ENCODE measurements around the gene BSPRY.
A peak's percentile ranks its signal among the peaks of the same experiment; 100 is the strongest.

The BSPRY gene

DNA sequence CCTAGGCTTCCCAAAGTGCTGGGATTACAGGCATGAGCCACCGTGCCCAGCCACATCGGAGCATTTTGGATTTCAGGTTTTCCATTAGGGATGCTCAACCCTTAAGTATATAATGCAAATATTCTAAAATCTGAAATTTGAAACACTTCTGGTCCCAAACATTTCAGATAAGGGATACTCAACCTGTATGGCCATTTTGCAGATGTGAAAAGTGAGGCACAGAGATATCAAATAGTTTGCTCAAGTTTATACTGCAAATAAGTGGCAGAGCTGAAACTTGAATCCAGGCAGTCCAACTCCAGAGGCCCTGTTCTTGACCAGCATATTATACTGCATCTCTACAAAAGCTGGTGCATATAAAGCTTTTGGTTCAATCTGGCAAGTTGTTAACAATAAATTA lies 11.6 kb upstream of the BSPRY start:
- H3K27me3 ChIP-seq (ENCODE audit: control insufficient read depth in 5 of 5, insufficient read depth in 4 of 5, low read length in 5 of 5) = no peaks in the 10 kb centered on the region
- no peak overlapping the region for H3K9ac ChIP-seq (ENCODE audit: low read length in 5 of 5)
- no peak overlapping the region for H3K27ac ChIP-seq (ENCODE audit: low read depth, low read length)
- no peak overlapping the region for H3K4me3 ChIP-seq (ENCODE audit: low read depth in 1 of 5, low read length in 5 of 5)
- no peaks in the 10 kb centered on the region for H3K9me3 ChIP-seq (ENCODE audit: control insufficient read depth in 5 of 5, low read length in 5 of 5)
- no peaks in the 10 kb centered on the region for H3K36me3 ChIP-seq (ENCODE audit: control insufficient read depth in 5 of 5, insufficient read depth in 5 of 5, low read length in 5 of 5)
- peaks cover 2 to 17% (median 13%) of the 10 kb centered on the region in 5 donors for H3K4me1 ChIP-seq (ENCODE audit: control insufficient read depth in 5 of 5, insufficient read depth in 5 of 5, low read length in 5 of 5)

DNA sequence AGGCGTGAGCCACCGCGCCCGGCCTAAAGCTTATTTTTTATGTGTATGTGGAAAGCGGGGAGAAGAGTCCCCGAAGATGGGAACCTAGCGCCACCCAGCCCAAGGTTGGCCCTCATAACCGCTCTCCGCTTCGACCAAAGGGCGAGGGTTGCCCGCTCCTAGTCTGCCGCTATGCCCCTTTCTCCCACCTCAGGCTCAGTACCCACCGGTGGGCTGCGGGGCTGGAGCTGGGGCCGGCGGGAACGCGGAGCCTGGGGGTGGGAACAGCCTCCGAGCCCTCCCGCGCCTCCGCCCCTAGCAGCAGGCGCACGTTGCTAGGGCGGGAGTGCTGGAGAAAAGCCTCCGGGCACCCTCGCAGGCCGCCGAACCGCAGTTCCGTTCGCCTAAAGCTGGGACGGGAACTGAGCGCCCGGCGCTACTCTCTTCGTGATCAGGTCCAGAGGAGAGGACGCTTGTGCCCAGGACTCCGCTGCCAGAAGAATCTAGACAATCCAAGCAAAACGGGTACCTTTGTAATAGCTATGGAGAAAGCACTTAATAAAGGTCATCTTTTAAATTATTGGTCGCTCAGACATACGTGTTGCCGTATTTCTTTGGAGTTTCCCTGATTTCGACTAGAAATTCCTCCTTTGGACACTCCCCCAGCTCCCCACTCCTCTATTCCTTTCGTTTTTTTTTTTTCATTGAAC lies 9.2 kb upstream of the BSPRY start, which contains the start of gene WDR31:
Gene WDR31 (minus strand): TSS at position 265 of the 689 bp plus-strand sequence. CDS start 8,253 bp downstream, outside the sequence.
- no peaks in the 10 kb centered on the region for H3K36me3 ChIP-seq (ENCODE audit: control insufficient read depth in 5 of 5, insufficient read depth in 5 of 5, low read length in 5 of 5)
- H3K9ac ChIP-seq (ENCODE audit: low read length in 5 of 5) = peak within 1 kb of the TSS; percentile 72 to 86 (median 76)
- peaks cover 5 to 26% (median 15%) of the 10 kb centered on the region in 5 donors for H3K4me1 ChIP-seq (ENCODE audit: control insufficient read depth in 5 of 5, insufficient read depth in 5 of 5, low read length in 5 of 5)
- peak within 1 kb of the TSS; percentile 52 for H3K27ac ChIP-seq (ENCODE audit: low read depth, low read length)
- no peaks in the 10 kb centered on the region for H3K9me3 ChIP-seq (ENCODE audit: control insufficient read depth in 5 of 5, low read length in 5 of 5)
- no peaks in the 10 kb centered on the region for H3K27me3 ChIP-seq (ENCODE audit: control insufficient read depth in 5 of 5, insufficient read depth in 4 of 5, low read length in 5 of 5)
- peak within 1 kb of the TSS; percentile 82 to 94 (median 90) for H3K4me3 ChIP-seq (ENCODE audit: low read depth in 1 of 5, low read length in 5 of 5)

DNA sequence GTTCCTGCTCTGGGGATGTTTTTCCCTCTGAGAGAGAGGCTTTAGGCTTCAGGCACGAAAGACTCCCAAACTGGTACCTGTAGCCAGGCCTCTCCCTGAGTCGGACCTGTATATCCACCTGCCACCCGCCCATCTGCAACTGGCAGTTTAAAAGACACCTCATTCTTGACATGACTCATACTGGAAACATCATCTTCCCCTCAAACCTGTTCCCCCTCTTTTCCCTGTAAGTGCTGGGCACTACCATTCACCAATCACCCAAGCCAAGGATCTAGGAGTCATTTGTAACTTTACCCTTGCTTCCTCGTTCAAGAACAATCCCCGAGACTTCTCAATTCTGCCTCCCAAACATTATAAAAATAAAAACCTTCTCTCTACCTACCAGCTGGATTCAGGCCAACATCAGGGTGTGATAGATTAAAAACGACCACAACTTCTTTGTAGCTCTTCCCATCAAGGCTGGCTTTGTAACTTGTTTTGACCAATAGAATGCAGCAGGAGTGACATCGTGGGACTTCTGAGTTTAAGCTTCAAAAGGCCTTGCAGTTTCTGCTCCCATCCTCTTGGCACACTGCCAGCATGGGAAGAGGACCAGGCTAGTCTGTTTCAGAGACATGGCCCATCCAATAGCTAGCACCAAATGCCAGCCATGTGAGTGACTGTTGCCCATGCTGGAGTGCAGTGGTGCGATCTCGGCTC lies 7.5 kb upstream of the BSPRY start:
- Histone ChIP-seq H3K4me1 (ENCODE audit: control insufficient read depth in 5 of 5, insufficient read depth in 5 of 5, low read length in 5 of 5) (peaks cover 5 to 26% (median 15%) of the 10 kb centered on the region in 5 donors), H3K9me3 (ENCODE audit: control insufficient read depth in 5 of 5, low read length in 5 of 5) (no peaks in the 10 kb centered on the region), H3K36me3 (ENCODE audit: control insufficient read depth in 5 of 5, insufficient read depth in 5 of 5, low read length in 5 of 5) (no peaks in the 10 kb centered on the region), H3K27me3 (ENCODE audit: control insufficient read depth in 5 of 5, insufficient read depth in 4 of 5, low read length in 5 of 5) (no peaks in the 10 kb centered on the region), H3K27ac (ENCODE audit: low read depth, low read length) (no peak overlapping the region), H3K9ac (ENCODE audit: low read length in 5 of 5) (no peak overlapping the region), H3K4me3 (ENCODE audit: low read depth in 1 of 5, low read length in 5 of 5) (no peak overlapping the region)

DNA sequence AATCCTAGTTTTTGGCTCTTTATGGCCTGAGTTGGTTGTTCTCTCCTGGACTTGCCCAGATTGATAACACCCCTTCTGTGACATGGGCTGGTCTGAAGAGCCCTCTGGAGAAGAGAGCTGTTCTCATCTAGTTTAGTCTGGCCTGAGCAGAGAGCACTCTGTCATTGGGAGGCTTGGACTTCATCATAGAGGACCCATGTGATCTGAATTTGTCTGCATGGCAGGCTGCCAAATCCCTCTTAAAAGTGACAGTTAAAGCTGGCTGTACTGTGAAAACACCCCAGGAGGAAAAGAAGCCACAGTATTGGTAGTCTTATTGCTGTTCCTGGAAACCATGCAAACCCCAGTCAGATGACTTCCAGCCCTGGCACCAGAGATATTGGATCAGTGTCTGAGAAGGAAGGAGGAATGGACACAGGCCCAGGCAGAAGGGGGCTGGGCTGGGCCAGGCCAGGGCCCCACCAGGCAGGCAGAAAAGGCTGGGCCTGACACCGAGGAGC lies 5.6 kb upstream of the BSPRY start:
- Histone ChIP-seq H3K4me1 (ENCODE audit: control insufficient read depth in 5 of 5, insufficient read depth in 5 of 5, low read length in 5 of 5) (peaks cover 5 to 26% (median 15%) of the 10 kb centered on the region in 5 donors), H3K27ac (ENCODE audit: low read depth, low read length) (peak overlapping the region; percentile 79), H3K4me3 (ENCODE audit: low read depth in 1 of 5, low read length in 5 of 5) (no peak overlapping the region), H3K27me3 (ENCODE audit: control insufficient read depth in 5 of 5, insufficient read depth in 4 of 5, low read length in 5 of 5) (no peaks in the 10 kb centered on the region), H3K9me3 (ENCODE audit: control insufficient read depth in 5 of 5, low read length in 5 of 5) (no peaks in the 10 kb centered on the region), H3K36me3 (ENCODE audit: control insufficient read depth in 5 of 5, insufficient read depth in 5 of 5, low read length in 5 of 5) (no peaks in the 10 kb centered on the region), H3K9ac (ENCODE audit: low read length in 5 of 5) (peak overlapping the region in 1 of 5 donors; percentile 52)

DNA sequence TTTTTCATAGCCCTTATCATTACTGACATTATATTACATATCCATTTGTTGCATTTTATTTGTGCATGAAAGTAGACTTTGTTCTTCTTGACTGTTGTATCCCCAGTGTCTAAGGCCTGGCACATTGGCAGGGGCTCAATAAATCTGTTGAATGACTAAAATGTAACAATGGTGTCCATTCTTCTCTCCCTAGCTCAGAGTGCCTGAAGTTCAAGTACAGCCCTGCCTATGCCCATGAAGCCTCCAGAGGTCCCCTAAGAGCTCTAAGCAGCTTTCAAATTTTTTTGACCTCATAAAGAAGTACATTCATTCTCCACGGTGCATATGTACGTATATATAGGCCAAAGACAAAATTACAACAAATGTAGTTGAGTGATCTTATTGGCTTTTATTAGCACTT lies 4.2 kb upstream of the BSPRY start:
- Histone ChIP-seq H3K4me1 (ENCODE audit: control insufficient read depth in 5 of 5, insufficient read depth in 5 of 5, low read length in 5 of 5) (peaks cover 3 to 23% (median 13%) of the 10 kb centered on the region in 5 donors), H3K9ac (ENCODE audit: low read length in 5 of 5) (no peak overlapping the region), H3K27ac (ENCODE audit: low read depth, low read length) (no peak overlapping the region), H3K9me3 (ENCODE audit: control insufficient read depth in 5 of 5, low read length in 5 of 5) (no peaks in the 10 kb centered on the region), H3K27me3 (ENCODE audit: control insufficient read depth in 5 of 5, insufficient read depth in 4 of 5, low read length in 5 of 5) (peaks cover 0 to 6% (median 3%) of the 10 kb centered on the region in 5 donors), H3K36me3 (ENCODE audit: control insufficient read depth in 5 of 5, insufficient read depth in 5 of 5, low read length in 5 of 5) (no peaks in the 10 kb centered on the region), H3K4me3 (ENCODE audit: low read depth in 1 of 5, low read length in 5 of 5) (no peak overlapping the region)

DNA sequence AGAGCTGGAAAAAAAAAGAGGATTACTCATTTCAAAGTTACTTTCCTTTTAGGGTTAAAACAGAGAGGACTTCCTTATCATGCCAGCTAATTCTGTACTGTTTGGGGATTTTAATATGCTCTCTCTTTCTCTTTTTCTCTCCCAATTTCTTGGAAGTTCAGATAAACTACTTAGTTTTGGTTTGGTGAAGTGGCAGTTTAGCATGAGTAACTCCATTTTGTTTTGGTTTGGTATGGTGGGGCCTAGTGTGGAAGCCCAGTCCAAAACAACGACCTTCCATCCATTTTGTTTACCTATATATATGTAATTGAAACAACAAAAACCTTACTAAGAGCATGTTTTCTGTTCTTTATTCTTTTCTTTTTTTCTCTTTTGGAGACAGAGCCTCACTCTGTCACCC lies 3.7 kb upstream of the BSPRY start:
- Histone ChIP-seq H3K9ac (ENCODE audit: low read length in 5 of 5) (no peak overlapping the region), H3K27ac (ENCODE audit: low read depth, low read length) (no peak overlapping the region), H3K4me3 (ENCODE audit: low read depth in 1 of 5, low read length in 5 of 5) (no peak overlapping the region), H3K9me3 (ENCODE audit: control insufficient read depth in 5 of 5, low read length in 5 of 5) (no peaks in the 10 kb centered on the region), H3K36me3 (ENCODE audit: control insufficient read depth in 5 of 5, insufficient read depth in 5 of 5, low read length in 5 of 5) (no peaks in the 10 kb centered on the region), H3K4me1 (ENCODE audit: control insufficient read depth in 5 of 5, insufficient read depth in 5 of 5, low read length in 5 of 5) (peaks cover 3 to 24% (median 15%) of the 10 kb centered on the region in 5 donors), H3K27me3 (ENCODE audit: control insufficient read depth in 5 of 5, insufficient read depth in 4 of 5, low read length in 5 of 5) (peaks cover 0 to 10% (median 7%) of the 10 kb centered on the region in 5 donors)

DNA sequence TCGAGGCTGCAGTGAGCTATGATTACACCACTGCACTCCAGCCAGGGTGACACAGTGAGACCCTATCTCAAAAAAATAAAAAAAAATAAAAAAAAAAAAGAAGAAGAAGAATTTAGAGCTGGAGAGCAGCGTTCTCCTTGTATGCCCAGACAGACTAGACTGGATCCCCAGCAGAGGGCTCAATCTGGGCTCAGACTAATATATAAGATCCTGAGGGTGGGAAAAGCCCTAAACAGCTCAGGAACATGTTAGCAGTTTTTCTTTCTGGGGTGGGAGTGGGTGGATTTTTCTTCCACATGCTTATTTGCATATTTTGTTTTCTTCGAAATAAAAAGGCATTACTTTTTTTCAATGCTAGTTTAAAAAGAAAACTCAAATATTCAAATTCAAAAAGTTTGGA lies 904 bp upstream of the BSPRY start:
- Histone ChIP-seq H3K27ac (ENCODE audit: low read depth, low read length) (no peak overlapping the region), H3K9me3 (ENCODE audit: control insufficient read depth in 5 of 5, low read length in 5 of 5) (no peaks in the 10 kb centered on the region), H3K4me1 (ENCODE audit: control insufficient read depth in 5 of 5, insufficient read depth in 5 of 5, low read length in 5 of 5) (peaks cover 5 to 20% (median 18%) of the 10 kb centered on the region in 5 donors), H3K9ac (ENCODE audit: low read length in 5 of 5) (no peak overlapping the region), H3K4me3 (ENCODE audit: low read depth in 1 of 5, low read length in 5 of 5) (no peak overlapping the region), H3K36me3 (ENCODE audit: control insufficient read depth in 5 of 5, insufficient read depth in 5 of 5, low read length in 5 of 5) (no peaks in the 10 kb centered on the region), H3K27me3 (ENCODE audit: control insufficient read depth in 5 of 5, insufficient read depth in 4 of 5, low read length in 5 of 5) (peaks cover 0 to 20% (median 16%) of the 10 kb centered on the region in 5 donors)

DNA sequence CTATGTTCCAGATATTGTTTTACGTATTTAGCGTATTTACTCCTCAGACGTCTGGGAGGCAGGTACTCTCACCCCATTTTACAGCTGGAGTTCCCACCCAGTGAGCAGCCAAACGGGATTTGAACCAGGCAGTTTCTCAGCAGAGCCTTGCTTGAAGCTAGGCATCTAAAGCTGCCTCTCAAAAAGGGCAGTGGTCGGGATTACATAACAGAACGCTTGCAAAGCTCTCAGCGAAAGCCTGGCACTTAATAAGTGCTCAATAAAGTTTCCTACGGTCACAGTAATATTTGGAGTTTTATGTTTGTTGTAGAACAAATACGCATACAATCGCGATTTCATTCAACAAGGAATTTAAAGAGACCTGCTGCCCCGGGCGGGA lies 286 bp upstream of the BSPRY start:
- Histone ChIP-seq H3K27me3 (ENCODE audit: control insufficient read depth in 5 of 5, insufficient read depth in 4 of 5, low read length in 5 of 5) (peaks cover 0 to 20% (median 16%) of the 10 kb centered on the region in 5 donors), H3K9ac (ENCODE audit: low read length in 5 of 5) (no peak overlapping the region), H3K4me3 (ENCODE audit: low read depth in 1 of 5, low read length in 5 of 5) (peak overlapping the region in 3 of 5 donors; percentile 53 to 70 (median 64)), H3K36me3 (ENCODE audit: control insufficient read depth in 5 of 5, insufficient read depth in 5 of 5, low read length in 5 of 5) (no peaks in the 10 kb centered on the region), H3K9me3 (ENCODE audit: control insufficient read depth in 5 of 5, low read length in 5 of 5) (no peaks in the 10 kb centered on the region), H3K27ac (ENCODE audit: low read depth, low read length) (no peak overlapping the region), H3K4me1 (ENCODE audit: control insufficient read depth in 5 of 5, insufficient read depth in 5 of 5, low read length in 5 of 5) (peaks cover 2 to 16% (median 12%) of the 10 kb centered on the region in 5 donors)

DNA sequence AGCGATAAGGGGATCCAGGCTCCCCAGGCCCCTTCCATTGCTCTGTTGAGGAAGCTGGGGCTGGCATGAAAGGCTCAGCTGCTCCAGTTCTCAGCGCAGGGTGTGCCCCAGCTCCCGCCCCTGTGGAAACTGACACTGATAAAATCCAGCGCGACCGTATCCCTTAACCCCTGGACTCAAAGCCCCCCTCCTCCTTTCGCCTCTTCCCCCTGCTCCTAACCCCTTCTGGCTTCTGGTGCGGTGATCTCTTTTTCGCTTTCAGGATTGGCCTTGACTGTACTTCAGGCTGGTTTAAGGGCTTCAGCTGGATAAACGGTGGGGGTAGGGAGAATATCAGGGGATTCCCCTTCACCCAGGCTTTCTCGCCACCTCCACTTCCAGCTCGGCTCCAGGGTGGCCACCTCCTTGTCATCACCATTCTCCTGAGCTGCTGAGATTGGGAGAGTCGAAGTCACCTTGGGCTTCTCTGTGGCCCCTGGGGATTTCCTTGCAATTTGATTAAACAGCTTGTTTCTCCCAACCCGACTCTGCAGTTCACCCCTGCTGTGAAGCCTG lies 843 bp downstream of the BSPRY start:
- Histone ChIP-seq H3K27me3 (ENCODE audit: control insufficient read depth in 5 of 5, insufficient read depth in 4 of 5, low read length in 5 of 5) (peaks cover 0 to 20% (median 17%) of the 10 kb centered on the region in 5 donors), H3K4me3 (ENCODE audit: low read depth in 1 of 5, low read length in 5 of 5) (peak overlapping the region; percentile 53 to 70 (median 59)), H3K9ac (ENCODE audit: low read length in 5 of 5) (peak overlapping the region in 1 of 5 donors; percentile 30), H3K4me1 (ENCODE audit: control insufficient read depth in 5 of 5, insufficient read depth in 5 of 5, low read length in 5 of 5) (peaks cover 2 to 15% (median 10%) of the 10 kb centered on the region in 5 donors), H3K27ac (ENCODE audit: low read depth, low read length) (no peak overlapping the region), H3K36me3 (ENCODE audit: control insufficient read depth in 5 of 5, insufficient read depth in 5 of 5, low read length in 5 of 5) (no peaks in the 10 kb centered on the region), H3K9me3 (ENCODE audit: control insufficient read depth in 5 of 5, low read length in 5 of 5) (no peaks in the 10 kb centered on the region)

DNA sequence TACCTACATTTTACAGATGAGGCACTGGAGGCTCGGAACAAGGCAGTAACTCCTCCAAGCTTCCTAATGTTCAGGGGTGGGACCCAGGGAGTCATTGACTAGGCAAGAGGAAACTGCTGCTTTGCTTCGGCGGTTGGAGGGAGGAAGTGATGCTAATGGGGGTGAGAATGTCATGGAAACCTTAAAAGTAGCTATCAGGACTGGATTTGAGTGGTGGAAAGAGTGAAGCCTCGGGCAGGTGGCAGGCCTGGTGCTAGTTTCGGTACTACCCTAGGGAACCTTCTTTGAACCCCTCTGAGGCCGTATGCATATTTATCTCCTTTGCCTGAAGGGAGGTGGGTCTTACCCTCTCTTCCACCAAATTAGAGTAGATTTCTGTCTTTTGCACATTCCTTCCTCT lies 1.6 kb downstream of the BSPRY start:
- peaks cover 2 to 15% (median 10%) of the 10 kb centered on the region in 5 donors for H3K4me1 ChIP-seq (ENCODE audit: control insufficient read depth in 5 of 5, insufficient read depth in 5 of 5, low read length in 5 of 5)
- H3K27me3 ChIP-seq (ENCODE audit: control insufficient read depth in 5 of 5, insufficient read depth in 4 of 5, low read length in 5 of 5) = peaks cover 0 to 20% (median 17%) of the 10 kb centered on the region in 5 donors
- no peak overlapping the region for H3K4me3 ChIP-seq (ENCODE audit: low read depth in 1 of 5, low read length in 5 of 5)
- H3K9ac ChIP-seq (ENCODE audit: low read length in 5 of 5) = no peak overlapping the region
- no peaks in the 10 kb centered on the region for H3K9me3 ChIP-seq (ENCODE audit: control insufficient read depth in 5 of 5, low read length in 5 of 5)
- H3K36me3 ChIP-seq (ENCODE audit: control insufficient read depth in 5 of 5, insufficient read depth in 5 of 5, low read length in 5 of 5) = no peaks in the 10 kb centered on the region
- no peak overlapping the region for H3K27ac ChIP-seq (ENCODE audit: low read depth, low read length)

Data from subcutaneous abdominal adipose tissue (tissue), 5 donors.